Left cardiac atrium (tissue), 4 donors: ENCODE measurements around the gene ACYP2. TPM values are rescaled to one million over a fixed set of nuclear protein-coding genes. Genes with fewer than 3 reads are reported as not detected.

Experiments
- ATAC-seq, 2 donors: fragments of 200-7000 bp; cut with Tn5 transposase; one replicate each; pipeline ENCODE4 v1.9.1; 2020; ENCODE audit warnings: mild to moderate bottlenecking in 2 of 2, moderate library complexity in 2 of 2
- DNase-seq: peaks from one replicate; pipeline ENCODE4 v3.0.0-alpha.2; 2020
- intact Hi-C, 2 donors: fragments of 100-400 bp; cut with DNase I; formaldehyde crosslinking; loops; one replicate each; pipeline versions ENCODE4 v1.14.1 to v1.15.1; 2022 to 2023
- total RNA-seq, 2 donors: library from RNA; stranded (reverse); fragmentation: NEBNext Ultra II Directional; extraction: Animal tissue kit (Norgen Biotek cat#: 25700); gene quantifications; one replicate each; pipeline ENCODE4 v1.2.1, GENCODE V29; 2021
- donor health status: DM: no; HTN: yes; CAD: no.
- donor health status: DM: no; HTN: yes; CAD: no; lungs with severe emphysema.
- donor health status: DM: yes; HTN: yes; CAD: no.
- donor health status: Dilated cardiomyopathy.

Gene ACYP2
- total RNA-seq, 2 donors from 2014 or later = 43.0 to 43.2 TPM

DNA sequence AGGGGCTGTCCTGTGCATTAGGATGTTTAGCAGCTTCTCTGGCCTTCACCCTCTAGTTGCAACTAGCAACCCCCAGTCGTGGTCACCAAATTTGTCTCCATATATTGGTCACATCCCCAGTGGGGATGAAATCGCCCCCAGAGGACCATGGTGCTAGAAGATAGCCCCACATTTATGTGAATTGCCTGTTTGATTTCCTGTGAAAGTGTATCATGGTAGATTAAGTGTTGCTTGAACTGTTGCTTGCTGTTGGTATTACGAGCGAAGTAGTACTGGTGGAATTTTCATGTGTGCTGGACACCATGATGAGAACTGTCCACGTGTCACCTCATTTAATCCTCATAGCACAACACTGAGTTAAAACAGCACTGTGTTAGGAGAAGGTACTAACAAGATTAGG, 81.2 kb downstream of the ACYP2 start:
- no peak for ATAC-seq
- intact Hi-C loops = no loop called here
- DNase-seq = no peak

DNA sequence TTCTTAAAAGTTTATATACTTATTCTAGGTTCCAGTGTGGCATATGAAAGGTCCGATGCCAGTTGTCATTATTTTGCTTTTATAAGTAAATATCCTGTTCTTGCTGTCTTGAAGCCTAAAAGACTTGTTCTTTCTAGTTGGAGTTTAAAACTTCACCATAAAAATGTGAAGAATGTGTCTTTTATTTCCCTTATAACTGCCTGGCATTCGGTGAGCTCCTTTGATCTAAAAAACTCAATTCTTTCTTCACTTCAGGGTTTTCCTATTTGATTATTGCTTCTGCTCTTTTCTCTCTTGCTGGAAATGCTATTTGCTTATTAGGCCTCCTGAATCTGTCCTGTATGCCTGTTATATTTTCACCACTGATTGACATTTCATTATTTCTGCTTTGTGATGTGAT, 89.1 kb downstream of the ACYP2 start:
- ATAC-seq (no peak), DNase-seq (no peak)
- intact Hi-C loops = loop anchor here in 1 of 2 donors (10.0 kb wide), 2 partner anchors 250 to 320 kb away; partner anchors contain the start of gene SPTBN1

DNA sequence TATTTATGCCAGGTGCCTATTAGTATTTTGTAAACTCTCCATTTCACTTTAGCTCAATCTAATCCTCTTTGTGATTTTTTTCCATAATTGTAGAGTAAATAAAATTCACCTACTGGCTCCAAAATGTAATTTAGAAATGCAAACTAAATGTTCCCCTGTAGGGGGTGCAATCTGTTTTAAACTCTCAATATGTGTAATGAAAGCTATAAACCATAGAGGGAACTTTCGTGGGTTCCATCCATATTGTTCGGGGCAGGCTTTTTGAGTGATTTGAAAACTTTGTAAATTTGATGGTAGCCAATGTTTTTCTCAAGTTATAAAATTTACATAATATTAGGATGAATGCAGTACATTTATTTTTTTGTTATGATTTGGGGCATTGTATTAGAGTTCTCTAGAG, 91.2 kb downstream of the ACYP2 start:
- intact Hi-C loops = loop anchor here in 1 of 2 donors (10.0 kb wide), 2 partner anchors 248 to 318 kb away; partner anchors contain the start of gene SPTBN1
- ATAC-seq (peak in 1 of 2 donors; percentile 40), DNase-seq (no peak)

- no peak for DNase-seq
- ATAC-seq = peak in 1 of 2 donors; percentile 12
- intact Hi-C loops = loop anchor here in 1 of 2 donors (10.0 kb wide), 2 partner anchors 247 to 317 kb away; partner anchors contain the start of gene SPTBN1
Measured at GRCh38 chr2:54207666-54208195, 92.3 kb downstream of the ACYP2 start.

- intact Hi-C loops = loop anchor here in 1 of 2 donors (10.0 kb wide), 2 partner anchors 246 to 316 kb away; partner anchors contain the start of gene SPTBN1
- peak in 1 of 2 donors; percentile 40 for ATAC-seq
Measured at GRCh38 chr2:54208364-54209240, 93.2 kb downstream of the ACYP2 start.

GRCh38 chr2:54209379-54209778, 94.0 kb downstream of the ACYP2 start:
- intact Hi-C loops = loop anchor here in 1 of 2 donors (10.0 kb wide), 2 partner anchors 245 to 315 kb away; partner anchors contain the start of gene SPTBN1
- DNase-seq (no peak), ATAC-seq (peak in 1 of 2 donors; percentile 56)

More at GRCh38 chr2:54208364-54209240, 93.2 kb downstream of the ACYP2 start:
- no peak for DNase-seq

GRCh38 chr2:54212456-54212855, 97.0 kb downstream of the ACYP2 start:
- peak; percentile 65 to 90 for ATAC-seq
- no peak for DNase-seq
- intact Hi-C loops = no loop called here

GRCh38 chr2:54213082-54213481, 97.7 kb downstream of the ACYP2 start:
- ATAC-seq (no peak), DNase-seq (no peak)
- intact Hi-C loops = no loop called here

DNA sequence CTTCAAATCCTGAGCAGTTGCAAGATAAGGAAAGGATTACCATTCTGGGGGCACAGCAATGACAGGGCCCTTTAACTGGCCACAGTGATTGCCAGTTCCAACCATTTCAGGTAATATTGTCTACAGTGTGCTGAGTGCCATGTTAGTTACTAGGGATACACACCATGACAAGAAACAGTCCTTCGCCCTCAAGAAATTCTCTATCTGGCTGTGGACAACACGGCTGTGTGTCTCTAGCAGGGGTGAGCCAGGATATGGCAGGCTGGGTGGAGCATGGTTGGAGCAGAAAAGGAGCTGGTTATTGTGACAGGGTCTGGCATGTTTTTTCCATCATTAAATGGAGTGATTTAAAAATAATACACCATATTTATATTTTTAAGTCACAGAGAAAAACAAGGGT, 109.6 kb downstream of the ACYP2 start:
- intact Hi-C loops = no loop called here
- peak in 1 of 2 donors; percentile 34 for ATAC-seq
- no peak for DNase-seq

- intact Hi-C loops = no loop called here
- ATAC-seq = peak in 1 of 2 donors; percentile 19
- no peak for DNase-seq
Measured at GRCh38 chr2:54226260-54226659, 110.8 kb downstream of the ACYP2 start.

DNA sequence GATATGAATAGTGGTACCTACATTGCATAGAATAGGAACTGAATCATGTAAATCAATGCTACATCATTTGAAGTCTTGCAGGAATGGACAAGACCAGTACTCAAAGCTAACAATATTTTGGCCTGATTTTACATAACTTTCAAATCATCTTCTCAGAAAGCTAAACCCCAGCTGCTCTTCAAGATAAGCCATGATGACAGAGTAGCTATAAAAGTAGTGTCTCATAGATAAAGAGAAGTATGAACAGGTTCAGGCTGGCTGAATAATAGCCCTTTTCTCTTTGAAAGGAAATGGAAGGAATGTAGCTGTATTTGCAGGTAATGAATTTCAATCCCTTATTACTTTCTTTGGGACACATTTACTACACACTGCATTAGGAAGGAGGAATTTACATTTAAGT, 112.4 kb downstream of the ACYP2 start:
- intact Hi-C loops = no loop called here
- ATAC-seq = no peak

GRCh38 chr2:54228945-54229344, 113.5 kb downstream of the ACYP2 start:
- intact Hi-C loops = no loop called here
- ATAC-seq (peak in 1 of 2 donors; percentile 84), DNase-seq (peak; percentile 24)

More for the DNA sequence above, 112.4 kb downstream of the ACYP2 start:
- no peak for DNase-seq

DNA sequence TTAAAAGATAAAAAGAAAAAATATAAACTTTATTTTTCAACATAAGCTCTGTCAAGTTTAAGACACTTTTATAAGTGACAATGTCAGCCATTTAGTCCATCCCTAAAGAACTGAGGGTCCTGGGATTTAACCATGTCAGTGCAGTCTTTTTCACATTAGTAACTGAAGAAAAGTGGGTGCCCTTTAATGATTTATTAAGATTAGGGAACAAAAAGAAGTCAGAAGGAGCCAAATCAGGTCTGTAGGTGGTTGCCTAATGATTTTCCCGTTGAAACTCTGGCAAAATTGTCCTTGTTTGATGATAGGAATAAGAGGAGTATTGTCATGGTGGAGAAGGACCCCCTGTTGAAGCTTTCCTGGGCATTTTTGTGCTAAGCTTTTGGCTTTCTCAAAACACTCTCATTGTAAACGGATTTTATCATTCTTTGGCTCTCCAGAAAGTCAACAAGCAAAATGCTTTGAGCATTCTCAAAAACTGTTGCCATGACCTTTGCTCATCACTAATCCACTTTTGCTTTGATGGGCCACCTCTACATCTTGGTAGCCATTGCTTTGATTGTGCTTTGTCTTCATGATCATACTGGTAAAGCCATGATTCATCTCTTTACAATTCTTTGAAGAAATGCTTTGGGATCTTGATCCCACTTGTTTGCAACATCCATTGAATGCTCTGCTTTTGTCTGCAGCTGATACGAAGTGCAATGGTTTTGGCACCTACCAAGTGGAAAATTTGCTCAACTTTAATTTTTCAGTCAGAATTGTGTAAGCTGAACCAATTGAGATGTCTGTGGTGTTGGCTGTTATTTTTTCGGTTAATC, 118.6 kb downstream of the ACYP2 start:
- no peak for ATAC-seq
- intact Hi-C loops = no loop called here
- no peak for DNase-seq

- DNase-seq (no peak), ATAC-seq (no peak)
- intact Hi-C loops = no loop called here
Measured at GRCh38 chr2:54237428-54237827, 122.0 kb downstream of the ACYP2 start.

DNA sequence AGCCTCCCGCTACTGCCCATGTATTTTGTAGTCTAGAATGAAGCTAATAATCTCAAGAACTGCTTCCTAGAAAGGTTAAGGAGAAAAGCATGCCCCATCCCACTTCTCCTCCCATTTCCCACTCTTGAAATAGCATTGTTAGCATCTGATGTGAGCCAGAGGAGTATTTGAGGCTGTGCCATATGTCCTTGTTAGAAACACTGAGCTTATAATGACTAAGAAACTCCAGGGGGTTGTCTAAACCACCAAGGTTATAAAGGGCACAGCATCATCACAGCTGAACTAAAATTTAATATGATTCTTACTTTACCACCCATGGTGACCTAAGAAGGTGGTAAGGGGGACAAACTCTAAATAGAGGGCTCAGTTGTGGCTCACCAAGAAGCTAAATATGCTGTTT, 124.0 kb downstream of the ACYP2 start:
- intact Hi-C loops = no loop called here
- ATAC-seq = peak in 1 of 2 donors; percentile 48

DNA sequence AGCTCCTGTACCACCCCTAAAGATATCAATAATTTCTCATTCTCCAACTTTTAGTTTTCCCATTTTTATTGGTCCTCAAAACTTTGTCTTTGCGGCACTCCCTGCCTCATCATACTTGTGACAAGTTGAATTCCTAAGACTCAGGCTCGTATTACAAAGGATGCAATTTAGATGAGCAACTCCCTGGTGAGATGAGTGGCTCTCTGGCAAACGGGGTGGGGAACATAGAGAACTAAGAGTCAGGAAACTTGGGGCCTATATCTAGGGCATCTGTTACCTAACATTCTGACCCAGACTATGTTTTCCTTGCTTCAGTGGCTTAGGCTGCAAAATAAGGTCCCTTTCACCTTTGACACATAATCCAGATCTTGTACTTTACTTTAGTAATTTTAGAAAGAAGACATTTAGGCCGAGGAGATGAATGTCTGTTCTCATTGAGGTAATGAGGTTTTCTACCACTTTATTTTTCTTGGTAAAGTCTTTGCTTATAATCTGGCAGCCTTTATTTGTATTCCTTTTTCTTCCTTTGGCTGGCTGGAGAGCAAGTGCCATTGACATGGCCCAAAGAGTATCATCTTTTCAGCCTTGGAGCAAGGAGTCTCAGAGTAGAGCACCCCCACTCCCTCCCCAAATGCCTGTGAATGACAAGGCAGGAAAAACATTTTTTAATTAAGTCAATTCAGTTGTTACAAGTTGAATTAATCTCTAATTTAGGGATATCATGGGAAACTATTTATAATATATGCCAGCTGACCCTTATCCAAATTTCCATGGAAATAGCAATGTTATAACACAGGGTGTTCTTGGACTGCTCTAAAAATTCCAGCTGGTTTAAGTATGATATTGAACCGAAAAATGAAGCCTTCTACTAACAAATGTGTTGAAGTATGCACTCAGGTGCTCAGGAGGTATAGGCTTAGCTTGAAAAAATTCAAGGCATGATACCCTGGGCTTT, 125.4 kb downstream of the ACYP2 start:
- intact Hi-C loops = no loop called here
- peak; percentile 56 for DNase-seq
- peak; percentile 84 to 87 for ATAC-seq

More for the DNA sequence above, 124.0 kb downstream of the ACYP2 start:
- DNase-seq = no peak

DNA sequence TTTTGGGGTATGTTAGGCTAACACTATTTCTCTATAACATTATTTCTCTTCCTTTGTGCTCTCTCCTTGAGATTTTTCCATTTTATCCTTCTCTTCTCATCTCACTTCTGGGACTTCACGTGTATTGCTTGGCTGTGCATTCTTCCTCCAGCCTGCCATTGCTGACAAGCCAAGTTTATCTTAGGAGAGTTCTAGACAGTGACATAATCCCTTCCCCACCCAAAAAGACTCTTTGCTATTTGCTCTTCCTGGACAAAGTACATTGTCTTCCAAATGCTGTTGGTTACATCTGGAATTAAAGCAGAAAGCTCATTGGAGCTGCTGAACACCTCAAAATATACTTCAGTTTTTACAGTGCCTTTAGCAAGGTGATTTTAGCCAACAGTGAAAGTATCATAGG, 131.7 kb downstream of the ACYP2 start:
- intact Hi-C loops = no loop called here
- ATAC-seq (peak in 1 of 2 donors; percentile 85), DNase-seq (no peak)

- DNase-seq (no peak), ATAC-seq (no peak)
Measured at GRCh38 chr2:54249629-54250028, 134.2 kb downstream of the ACYP2 start.

More at GRCh38 chr2:54249629-54250028, 134.2 kb downstream of the ACYP2 start:
- intact Hi-C loops = no loop called here
